IPS-NIHi7 (cell line): ENCODE results near the gene CMSS1.

ENCODE experiments used
- DNase-seq: peaks from one replicate; pipeline ENCODE4 v3.0.0; 2012; ENCODE audit warnings: mixed read lengths; ENCODE audit errors: extremely low spot score

The CMSS1 gene

DNA sequence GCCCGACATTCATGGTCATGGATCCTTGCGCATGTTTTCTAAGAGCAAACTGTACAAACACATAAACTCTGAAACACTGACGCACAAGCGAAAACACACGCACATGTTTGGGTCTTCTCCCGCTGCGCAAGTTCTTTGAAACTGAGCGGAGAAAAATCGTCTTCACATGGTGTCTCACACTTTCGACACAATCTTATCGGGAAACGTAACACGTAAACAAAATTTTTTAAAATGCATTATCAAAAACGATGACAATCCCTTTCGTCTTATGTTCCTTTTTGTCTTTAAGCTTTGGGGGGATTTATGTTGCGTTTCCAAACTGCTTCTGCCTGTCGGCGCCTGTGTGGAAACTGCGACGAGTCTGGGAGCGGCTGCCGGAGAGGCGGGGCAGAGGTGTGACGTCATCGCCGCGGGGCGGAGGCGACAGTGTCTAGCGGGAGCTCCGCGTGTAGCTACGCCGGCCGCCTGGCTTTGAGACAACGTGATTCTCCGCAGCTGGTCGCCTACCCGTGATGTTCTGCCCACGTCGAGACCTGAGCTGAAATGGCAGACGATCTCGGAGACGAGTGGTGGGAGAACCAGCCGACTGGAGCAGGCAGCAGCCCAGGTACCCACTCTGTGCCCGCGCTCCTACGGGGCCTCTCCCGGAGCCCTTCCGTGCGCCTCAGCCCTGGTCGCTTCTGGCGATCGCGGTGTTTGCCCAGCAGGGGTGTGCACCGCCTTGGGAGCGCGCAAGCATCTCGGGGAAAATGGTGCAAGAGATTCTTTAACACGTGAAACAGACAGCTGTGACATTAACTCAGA, at the start of gene CMSS1:
CMSS1 (plus strand) TSS at position 426 of the 804 bp plus-strand sequence.
- DNase-seq, result peak; percentile 90

DNA sequence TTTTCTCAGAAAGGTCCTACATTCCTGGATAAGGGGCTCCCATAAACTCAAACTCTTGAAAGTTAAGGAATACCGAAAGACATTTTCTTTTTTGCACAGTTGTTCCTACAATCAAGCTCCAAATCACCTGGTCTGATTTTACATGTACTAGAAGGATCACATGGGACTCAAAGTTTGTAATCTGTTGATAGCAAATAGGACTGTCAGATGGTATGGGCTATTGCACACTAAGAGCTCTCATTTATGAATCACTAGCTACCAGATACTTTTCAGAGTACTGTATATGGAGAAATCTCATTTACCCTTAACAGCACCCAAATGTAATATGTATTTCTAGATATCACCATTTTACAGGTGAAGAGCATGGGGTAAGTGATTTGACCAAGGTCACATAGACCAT, 49.5 kb upstream of the CMSS1 start:
- no peak for DNase-seq

- no peak for DNase-seq
These were observed 48.7 kb upstream of the CMSS1 start for GRCh38 chr3:99768808-99769501.

- no peak for DNase-seq
These were observed 45.5 kb upstream of the CMSS1 start for GRCh38 chr3:99772171-99772570.

- no peak for DNase-seq
These were observed 45.0 kb upstream of the CMSS1 start for GRCh38 chr3:99772671-99773070.

- no peak for DNase-seq
These were observed 43.2 kb upstream of the CMSS1 start for GRCh38 chr3:99774467-99774866.

- DNase-seq, result no peak
These were observed 41.0 kb upstream of the CMSS1 start for GRCh38 chr3:99776516-99777209.

DNA sequence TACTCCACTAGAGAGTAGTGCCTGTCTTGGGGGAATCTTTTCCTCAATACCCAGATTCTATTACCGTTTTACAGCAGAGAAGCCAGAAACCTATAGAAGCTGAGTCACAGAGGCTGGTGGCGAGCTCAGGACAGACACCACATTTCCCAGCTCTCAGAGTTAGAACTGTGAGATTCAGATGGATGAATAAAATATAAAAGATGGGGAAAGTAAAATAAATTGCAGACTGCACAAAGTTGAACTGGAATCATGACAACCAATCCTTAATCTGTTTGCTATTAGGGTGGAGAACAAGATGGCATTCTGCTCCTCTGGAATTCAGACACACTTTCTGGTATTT, 40.5 kb upstream of the CMSS1 start:
- DNase-seq, result no peak

DNA sequence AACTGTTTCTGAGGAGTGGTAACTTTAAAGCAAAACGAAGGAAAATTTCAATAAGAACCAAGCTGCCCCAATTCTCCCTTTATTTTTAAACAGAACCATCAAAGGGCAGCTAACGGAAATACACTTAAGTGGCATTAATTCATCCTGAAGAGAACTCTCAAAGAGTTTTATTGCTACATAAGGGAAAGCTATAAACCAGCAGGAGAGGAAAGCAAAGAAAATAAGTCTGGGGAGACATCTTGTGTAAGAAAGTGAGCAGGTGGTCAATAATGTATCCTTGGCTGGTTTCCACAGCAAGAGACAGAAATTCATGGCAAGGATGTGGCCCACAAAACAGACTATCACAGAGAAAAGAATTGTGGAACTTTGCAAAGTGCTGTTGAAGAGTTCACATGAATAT, 40.0 kb upstream of the CMSS1 start:
- DNase-seq, result no peak

- DNase-seq, result no peak
These were observed 36.9 kb upstream of the CMSS1 start for GRCh38 chr3:99780749-99781148.

DNA sequence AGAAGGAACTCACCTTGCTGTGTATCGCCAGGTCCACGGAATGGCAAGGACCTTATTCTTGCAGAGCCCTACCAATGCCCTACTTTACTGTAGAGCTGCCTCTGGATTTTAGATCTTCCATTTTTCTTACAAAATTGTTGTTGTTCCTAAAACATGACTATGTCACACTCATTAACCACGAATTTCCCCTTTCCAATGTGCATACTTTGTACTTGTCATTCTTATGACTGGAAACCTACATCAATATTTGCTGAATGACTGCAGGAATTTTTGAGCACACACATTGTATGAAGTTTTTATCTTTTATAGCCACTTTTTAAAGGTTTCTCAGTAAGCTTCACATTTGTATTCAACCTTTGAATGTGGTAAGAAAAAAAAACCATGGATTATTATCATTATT, 35.9 kb upstream of the CMSS1 start:
- DNase-seq, result no peak

DNA sequence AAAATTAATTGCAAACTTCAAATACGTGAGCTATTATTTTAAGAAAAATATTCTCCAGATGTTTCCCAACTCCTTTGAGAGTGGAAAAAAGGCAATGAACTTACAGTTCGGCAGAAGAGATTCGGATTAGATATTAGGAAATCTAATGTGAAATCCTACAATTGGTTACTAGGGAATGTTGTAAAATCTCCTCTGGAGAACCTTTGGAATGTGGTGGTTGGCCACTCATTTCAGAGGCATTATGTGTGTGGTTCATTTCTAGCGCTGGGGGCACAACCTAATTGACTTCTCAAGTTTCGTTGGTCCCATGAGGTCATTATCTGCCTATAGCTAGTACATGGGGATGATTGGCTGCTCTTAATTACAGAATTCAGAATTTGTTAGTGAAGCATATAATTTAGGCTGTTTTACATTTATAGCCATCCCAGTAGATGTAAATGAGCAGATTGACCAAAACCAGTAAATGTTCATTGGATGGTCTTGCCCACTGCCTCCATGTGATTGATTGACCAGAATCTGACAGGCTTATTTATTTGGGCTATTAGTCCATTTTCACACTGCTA, 34.6 kb upstream of the CMSS1 start:
- no peak for DNase-seq

DNA sequence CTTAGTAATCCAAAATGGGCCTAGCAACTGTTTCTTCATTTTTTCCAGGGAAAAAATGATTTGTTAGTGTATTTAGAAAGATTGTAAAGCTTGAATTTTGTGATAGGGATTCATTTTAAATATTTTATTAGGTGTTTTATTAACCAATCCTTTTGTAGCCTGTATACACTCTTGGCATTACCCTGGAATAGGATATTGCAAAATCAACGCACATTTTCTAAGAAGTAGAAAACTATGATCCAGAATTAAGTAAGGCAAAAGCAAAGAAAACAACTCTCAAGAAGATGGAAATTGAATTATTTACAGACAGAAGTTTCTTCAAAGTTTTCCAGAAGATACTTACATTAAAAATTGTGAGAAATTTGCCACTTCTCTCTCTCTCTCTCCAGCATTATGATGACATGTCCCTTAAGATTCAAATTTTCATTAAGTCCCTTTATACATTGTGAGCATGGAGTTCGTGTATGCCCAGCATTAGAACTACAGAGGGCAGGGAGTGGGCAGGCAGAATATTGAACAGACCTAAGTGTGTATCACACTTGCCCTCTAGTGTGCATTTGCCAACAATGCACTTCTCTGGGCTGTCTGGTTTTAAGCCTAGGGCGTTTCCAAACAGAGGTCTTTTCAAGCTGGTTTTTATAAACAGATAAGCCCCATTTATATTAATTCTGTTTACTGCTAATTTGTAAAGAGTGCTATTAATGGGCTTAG, 28.5 kb upstream of the CMSS1 start:
- peak; percentile 46 for DNase-seq

DNA sequence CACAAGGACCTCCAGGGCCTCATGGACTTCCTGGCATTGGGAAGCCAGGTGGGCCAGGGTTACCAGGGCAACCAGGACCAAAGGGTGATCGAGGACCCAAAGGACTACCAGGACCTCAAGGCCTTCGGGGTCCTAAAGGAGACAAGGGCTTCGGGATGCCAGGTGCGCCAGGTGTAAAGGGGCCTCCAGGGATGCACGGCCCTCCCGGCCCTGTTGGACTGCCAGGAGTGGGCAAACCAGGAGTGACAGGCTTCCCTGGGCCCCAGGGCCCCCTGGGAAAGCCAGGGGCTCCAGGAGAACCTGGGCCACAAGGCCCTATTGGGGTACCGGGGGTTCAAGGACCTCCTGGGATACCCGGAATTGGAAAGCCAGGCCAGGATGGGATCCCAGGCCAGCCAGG, 23.2 kb upstream of the CMSS1 start:
- no peak for DNase-seq

GRCh38 chr3:99795573-99795972, 22.1 kb upstream of the CMSS1 start:
- no peak for DNase-seq

GRCh38 chr3:99799422-99799821, 18.2 kb upstream of the CMSS1 start:
- no peak for DNase-seq

GRCh38 chr3:99803297-99803696, 14.4 kb upstream of the CMSS1 start:
- no peak for DNase-seq

- DNase-seq, result no peak
These were observed 12.5 kb upstream of the CMSS1 start for GRCh38 chr3:99805160-99805559.

- peak; percentile 82 for DNase-seq
These were observed 9.4 kb upstream of the CMSS1 start for GRCh38 chr3:99808163-99808794.

DNA sequence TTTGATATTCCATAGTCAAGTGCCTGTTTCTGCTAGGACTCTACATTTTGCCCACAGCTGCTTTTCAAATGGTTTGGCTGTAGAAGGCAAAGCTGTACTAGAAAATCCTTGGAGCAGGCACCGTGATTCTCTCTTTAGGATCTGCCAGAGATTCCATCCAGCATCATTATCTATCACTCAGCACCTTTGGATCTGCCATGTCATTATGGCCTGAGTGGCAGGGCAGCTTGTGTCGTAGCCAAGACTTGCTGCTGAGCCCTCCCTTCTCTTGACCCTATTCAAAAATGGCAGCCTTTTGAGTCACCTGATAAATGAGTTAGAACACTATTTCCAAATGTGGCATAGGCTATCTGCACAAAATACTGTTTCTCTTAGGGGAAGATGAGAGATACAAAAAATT, 8.1 kb upstream of the CMSS1 start:
- DNase-seq, result no peak

GRCh38 chr3:99810403-99810802, 7.3 kb upstream of the CMSS1 start:
- DNase-seq, result no peak
